ENCODE measurements around the gene GPR156. TPM values are rescaled to one million over a fixed set of nuclear protein-coding genes. Genes with fewer than 3 reads are reported as not detected.

Gene GPR156
- polyA plus RNA-seq, 1 of the 3 experiments (the other 2 are of a cell fraction) = 0.31 TPM

- H3K9me3 ChIP-seq = no peaks in the 10 kb centered on the region
- no peaks in the 10 kb centered on the region for H3K36me3 ChIP-seq (replicated peaks in 1 of 2; ENCODE audit: control insufficient read depth in 1 of 2, insufficient read depth in 2 of 2, low read length in 1 of 2)
- H3K4me3 ChIP-seq (ENCODE audit: low read depth in 2 of 2, low read length in 1 of 2) = no peak overlapping the region
- no peak for DNase-seq
- H3K79me2 ChIP-seq (ENCODE audit: insufficient read depth) = no peaks in the 10 kb centered on the region
- no peak overlapping the region for H3K27ac ChIP-seq (ENCODE audit: low read depth in 2 of 2, low read length in 1 of 2)
- TF ChIP-seq PBX3 (IDR thresholded peaks at IDR 0.05) (peak; percentile 36; the same call in 1 of the 2 replicates), FOXM1 (IDR thresholded peaks at IDR 0.05; ENCODE audit: low read depth) (no peak), FOSL2 (IDR thresholded peaks at IDR 0.05; ENCODE audit: borderline replicate concordance, low read depth) (peak; percentile 26; the same call in 1 of the 2 replicates)
- H3F3A ChIP-seq (replicated peaks; ENCODE audit: insufficient read depth) = no peaks in the 10 kb centered on the region
- POLR2A ChIA-PET = no interaction called here
- H3K9ac ChIP-seq = no peak overlapping the region
- H4K20me1 ChIP-seq (ENCODE audit: insufficient read depth) = no peaks in the 10 kb centered on the region
- no peaks in the 10 kb centered on the region for H3K9me2 ChIP-seq
- H3K4me1 ChIP-seq (ENCODE audit: control insufficient read depth in 1 of 2, insufficient read depth in 2 of 2, low read depth in 1 of 2, low read length in 1 of 2) = peaks cover 0 to 4% of the 10 kb centered on the region in 2 experiments; a peak in 1 of 4 replicates
- CTCF ChIA-PET = interaction anchor here (0.8 kb wide), 1 partner anchor 192 kb away, joined by 3 read pairs; no protein-coding TSS in a partner anchor
- no peaks in the 10 kb centered on the region for H3K27me3 ChIP-seq (ENCODE audit: insufficient read depth)
- WGBS (ENCODE audit: low lambda C conversion rate) = 73% methylated on average over 3 of the region's 3 CpGs
- no peak overlapping the region for H2AFZ ChIP-seq (ENCODE audit: low read depth)
- H3K4me2 ChIP-seq = no peak overlapping the region
Measured at GRCh38 chr3:120145542-120146285, 139.3 kb downstream of the GPR156 start.

DNA sequence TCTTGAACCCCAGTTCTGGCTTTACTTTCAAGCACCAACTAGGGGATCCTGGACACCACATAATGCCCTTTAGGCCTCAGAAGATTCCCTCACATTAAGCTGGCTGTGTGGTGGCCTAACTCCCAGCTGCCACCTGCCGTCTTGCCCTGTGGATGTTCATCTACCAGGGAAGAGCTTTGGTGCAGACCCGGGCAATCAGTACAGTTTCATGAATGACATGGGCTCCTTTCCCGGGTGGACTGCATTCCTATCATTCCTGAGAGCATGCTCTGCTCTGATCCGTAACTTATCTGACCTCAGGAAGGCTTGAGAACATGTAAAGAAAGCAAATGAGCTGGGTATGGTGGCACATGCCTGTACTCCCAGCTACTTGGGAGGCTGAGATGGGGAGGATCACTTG lies 140.8 kb downstream of the GPR156 start:
- Histone ChIP-seq H3K9ac (no peak overlapping the region), H3K27ac (ENCODE audit: low read depth in 2 of 2, low read length in 1 of 2) (no peak overlapping the region), H3K4me2 (no peak overlapping the region), H3K4me1 (ENCODE audit: control insufficient read depth in 1 of 2, insufficient read depth in 2 of 2, low read depth in 1 of 2, low read length in 1 of 2) (peaks cover 0 to 4% of the 10 kb centered on the region in 2 experiments; a peak in 1 of 4 replicates), H3K27me3 (ENCODE audit: insufficient read depth) (no peaks in the 10 kb centered on the region), H3K36me3 (replicated peaks in 1 of 2; ENCODE audit: control insufficient read depth in 1 of 2, insufficient read depth in 2 of 2, low read length in 1 of 2) (no peaks in the 10 kb centered on the region), H2AFZ (ENCODE audit: low read depth) (no peak overlapping the region), H3K79me2 (ENCODE audit: insufficient read depth) (no peaks in the 10 kb centered on the region), H3K9me2 (no peaks in the 10 kb centered on the region), H3K4me3 (ENCODE audit: low read depth in 2 of 2, low read length in 1 of 2) (no peak overlapping the region), H3F3A (replicated peaks; ENCODE audit: insufficient read depth) (no peaks in the 10 kb centered on the region), H3K9me3 (no peaks in the 10 kb centered on the region), H4K20me1 (ENCODE audit: insufficient read depth) (no peaks in the 10 kb centered on the region)
- DNase-seq = no peak
- ChIA-PET POLR2A (no interaction called here), CTCF (no interaction called here)
- 0 out of 2 replicates have a peak, but pooled peaks have one; percentile 25 for TF ChIP-seq TEAD4 (IDR thresholded peaks at IDR 0.05; ENCODE audit: borderline replicate concordance, insufficient read depth)
- no peak for TF ChIP-seq EZH2phosphoT487 (IDR thresholded peaks at IDR 0.05; ENCODE audit: borderline replicate concordance, low read depth)
- WGBS (ENCODE audit: low lambda C conversion rate) = 46% methylated on average over 3 of the region's 4 CpGs

DNA sequence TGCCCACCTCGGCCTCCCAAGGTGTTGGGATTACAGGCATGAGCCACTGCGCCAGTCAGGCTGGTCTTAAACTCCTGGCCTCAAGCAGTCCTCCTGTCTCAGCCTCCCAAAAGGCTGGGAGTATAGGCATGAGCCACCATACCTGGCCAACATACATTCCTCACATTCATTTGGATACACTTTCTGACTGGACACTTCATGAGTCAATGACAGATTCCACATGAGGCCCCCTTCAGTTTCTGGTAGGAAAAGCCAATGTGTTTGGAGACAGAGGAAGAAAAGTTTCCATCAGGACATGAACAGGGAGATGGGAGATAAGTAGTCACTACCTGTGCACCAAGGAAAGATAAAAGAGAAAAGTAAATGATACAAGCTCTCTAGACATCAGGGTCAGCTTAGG lies 141.3 kb downstream of the GPR156 start:
- Histone ChIP-seq H3K4me1 (ENCODE audit: control insufficient read depth in 1 of 2, insufficient read depth in 2 of 2, low read depth in 1 of 2, low read length in 1 of 2) (peaks cover 0 to 4% of the 10 kb centered on the region in 2 experiments; a peak in 1 of 4 replicates), H3K36me3 (replicated peaks in 1 of 2; ENCODE audit: control insufficient read depth in 1 of 2, insufficient read depth in 2 of 2, low read length in 1 of 2) (no peaks in the 10 kb centered on the region), H3F3A (replicated peaks; ENCODE audit: insufficient read depth) (no peaks in the 10 kb centered on the region), H3K4me3 (ENCODE audit: low read depth in 2 of 2, low read length in 1 of 2) (no peak overlapping the region), H2AFZ (ENCODE audit: low read depth) (no peak overlapping the region), H3K4me2 (no peak overlapping the region), H3K9me3 (no peaks in the 10 kb centered on the region), H3K27me3 (ENCODE audit: insufficient read depth) (no peaks in the 10 kb centered on the region), H3K9ac (no peak overlapping the region), H3K9me2 (no peaks in the 10 kb centered on the region), H3K79me2 (ENCODE audit: insufficient read depth) (no peaks in the 10 kb centered on the region), H4K20me1 (ENCODE audit: insufficient read depth) (no peaks in the 10 kb centered on the region), H3K27ac (ENCODE audit: low read depth in 2 of 2, low read length in 1 of 2) (no peak overlapping the region)
- DNase-seq = no peak
- POLR2A ChIA-PET = no interaction called here
- TF ChIP-seq CHD2 (IDR thresholded peaks at IDR 0.05; ENCODE audit: low read length, partially characterized antibody) (no peak), FOSL2 (IDR thresholded peaks at IDR 0.05; ENCODE audit: borderline replicate concordance, low read depth) (no peak), EP300 (IDR thresholded peaks at IDR 0.05; ENCODE audit: borderline replicate concordance in 1 of 2, low read depth in 1 of 2, low read length in 1 of 2) (no peak), NRF1 (IDR thresholded peaks at IDR 0.05; ENCODE audit: low read depth, low read length) (no peak), ELF1 (IDR thresholded peaks at IDR 0.05) (no peak)
- CTCF ChIA-PET = no interaction called here
- WGBS (ENCODE audit: low lambda C conversion rate) = 90% methylated on average over 2 of the region's 2 CpGs
